Measurements from ENCODE around the gene RBBP5.
"Not testable (repeated sequence)": the region's sequence is repeated elsewhere in the genome, so short reads cannot be mapped to it uniquely, and the experiment has no call there.

Gene RBBP5, protein sequence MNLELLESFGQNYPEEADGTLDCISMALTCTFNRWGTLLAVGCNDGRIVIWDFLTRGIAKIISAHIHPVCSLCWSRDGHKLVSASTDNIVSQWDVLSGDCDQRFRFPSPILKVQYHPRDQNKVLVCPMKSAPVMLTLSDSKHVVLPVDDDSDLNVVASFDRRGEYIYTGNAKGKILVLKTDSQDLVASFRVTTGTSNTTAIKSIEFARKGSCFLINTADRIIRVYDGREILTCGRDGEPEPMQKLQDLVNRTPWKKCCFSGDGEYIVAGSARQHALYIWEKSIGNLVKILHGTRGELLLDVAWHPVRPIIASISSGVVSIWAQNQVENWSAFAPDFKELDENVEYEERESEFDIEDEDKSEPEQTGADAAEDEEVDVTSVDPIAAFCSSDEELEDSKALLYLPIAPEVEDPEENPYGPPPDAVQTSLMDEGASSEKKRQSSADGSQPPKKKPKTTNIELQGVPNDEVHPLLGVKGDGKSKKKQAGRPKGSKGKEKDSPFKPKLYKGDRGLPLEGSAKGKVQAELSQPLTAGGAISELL

GRCh38 chr1:205121660-205122488 is at the start of gene RBBP5:
Gene RBBP5, minus strand, starts transcription at chr1:205121978. Its CDS starts 105 bp downstream, at chr1:205121873.
- DNase-seq (ENCODE audit: low read depth in 2 of 2): peak; percentile 89 to 92

- DNase-seq (ENCODE audit: low read depth in 2 of 2): no peak
These were observed 49.6 kb upstream of the RBBP5 start for GRCh38 chr1:205171369-205171768.

DNA sequence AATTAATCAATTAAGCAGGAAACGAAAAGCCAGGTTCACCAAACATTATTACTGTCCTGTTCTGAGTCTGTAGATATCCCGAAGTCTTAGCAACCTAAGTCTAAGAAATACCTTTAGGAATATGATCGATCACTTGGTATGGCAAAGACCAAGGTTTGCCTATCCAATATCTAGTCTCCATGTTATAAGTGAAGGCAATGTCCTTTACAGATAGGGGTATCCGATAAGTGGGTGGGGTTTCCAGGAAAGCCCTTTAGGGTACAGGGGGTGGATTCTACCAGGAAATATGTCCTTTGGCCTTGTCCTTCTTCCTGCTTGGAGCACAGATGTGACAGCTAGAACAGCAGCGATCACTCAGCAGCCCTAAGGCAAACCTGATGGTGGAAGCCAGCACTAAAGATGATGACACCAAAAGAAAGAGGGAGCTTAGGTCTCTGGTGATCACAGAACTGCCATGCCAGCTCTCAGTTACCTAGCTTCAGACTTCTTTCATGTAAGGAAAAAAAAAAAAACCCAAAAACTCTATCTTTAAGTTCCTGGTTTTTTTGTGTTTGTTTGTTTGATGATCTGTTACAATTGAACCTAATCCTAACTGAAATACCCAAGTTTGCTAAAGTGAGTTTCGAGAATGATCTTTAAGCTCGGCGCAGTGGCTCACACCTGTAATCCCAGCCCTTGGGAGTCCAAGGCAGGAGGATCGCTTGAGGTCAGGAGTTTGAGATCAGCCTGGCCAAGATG is 48.9 kb upstream of the RBBP5 start:
- DNase-seq (ENCODE audit: low read depth in 2 of 2): no peak

GRCh38 chr1:205169248-205169647 is 47.5 kb upstream of the RBBP5 start:
- no peak for DNase-seq (ENCODE audit: low read depth in 2 of 2)

- no peak for DNase-seq (ENCODE audit: low read depth in 2 of 2)
These were observed 46.5 kb upstream of the RBBP5 start for GRCh38 chr1:205168291-205168690.

GRCh38 chr1:205162301-205162700 is 40.5 kb upstream of the RBBP5 start:
- no peak for DNase-seq (ENCODE audit: low read depth in 2 of 2)

- no peak for DNase-seq (ENCODE audit: low read depth in 2 of 2)
These were observed 39.3 kb upstream of the RBBP5 start for GRCh38 chr1:205161076-205161475.

GRCh38 chr1:205158048-205158616 is 36.4 kb upstream of the RBBP5 start:
- DNase-seq (ENCODE audit: low read depth in 2 of 2): no peak

GRCh38 chr1:205155665-205156377 is 34.0 kb upstream of the RBBP5 start:
- DNase-seq (ENCODE audit: low read depth in 2 of 2): not testable (repeated sequence)

GRCh38 chr1:205152505-205152904 is 30.7 kb upstream of the RBBP5 start:
- DNase-seq (ENCODE audit: low read depth in 2 of 2): no peak

- DNase-seq (ENCODE audit: low read depth in 2 of 2): no peak
These were observed 29.1 kb upstream of the RBBP5 start for GRCh38 chr1:205150651-205151428.

- DNase-seq (ENCODE audit: low read depth in 2 of 2): no peak
These were observed 25.5 kb upstream of the RBBP5 start for GRCh38 chr1:205147191-205147835.

DNA sequence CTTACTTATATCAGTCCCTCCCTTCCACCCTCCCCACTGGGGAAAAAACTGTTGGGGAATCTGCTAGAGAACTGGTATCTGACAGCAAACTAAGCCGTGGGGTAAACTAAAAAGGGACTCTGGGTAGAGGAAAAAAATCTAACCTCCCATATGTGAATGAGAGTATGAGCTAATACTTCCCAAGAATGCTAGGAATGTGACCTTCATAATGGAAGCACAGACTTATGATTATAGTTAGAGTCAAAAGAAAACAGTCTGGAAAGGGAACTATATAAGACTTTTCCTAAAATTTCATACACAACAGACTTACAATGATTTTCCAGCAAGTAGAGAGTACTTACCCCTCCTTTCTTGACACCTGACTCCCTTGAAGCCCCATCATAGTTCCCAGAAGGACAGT is 23.0 kb upstream of the RBBP5 start:
- DNase-seq (ENCODE audit: low read depth in 2 of 2): no peak

DNA sequence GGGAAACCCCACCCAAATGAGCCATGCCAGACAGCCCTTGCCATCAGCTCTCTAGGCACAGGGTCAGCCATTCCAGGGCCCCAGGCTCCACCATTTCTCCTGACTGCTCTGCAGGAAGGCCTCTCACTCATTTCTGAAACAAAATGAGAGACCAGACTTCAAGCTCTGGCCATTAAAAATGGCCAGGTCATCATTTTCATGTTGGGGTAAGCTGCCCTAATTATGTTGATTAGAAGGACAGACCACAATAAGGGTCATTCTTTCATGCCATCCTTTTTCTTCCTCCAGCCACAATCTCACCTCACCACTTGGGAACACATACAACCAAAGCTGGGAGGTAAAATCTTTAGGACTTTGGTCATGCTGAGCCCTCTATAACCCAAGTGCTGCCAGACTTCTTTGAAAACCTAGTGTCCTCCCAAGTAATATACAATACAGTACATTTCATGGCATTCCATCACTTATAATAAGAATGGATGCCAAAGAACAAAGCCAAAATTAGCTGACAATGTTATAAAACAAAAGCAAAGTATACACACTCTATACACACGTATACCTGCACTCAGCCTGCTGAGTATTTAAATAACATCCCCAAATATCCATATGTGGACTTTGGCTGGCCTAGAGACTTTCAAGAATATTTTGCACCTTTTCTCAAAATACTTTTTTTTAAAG is 22.4 kb upstream of the RBBP5 start:
- DNase-seq (ENCODE audit: low read depth in 2 of 2): no peak

DNA sequence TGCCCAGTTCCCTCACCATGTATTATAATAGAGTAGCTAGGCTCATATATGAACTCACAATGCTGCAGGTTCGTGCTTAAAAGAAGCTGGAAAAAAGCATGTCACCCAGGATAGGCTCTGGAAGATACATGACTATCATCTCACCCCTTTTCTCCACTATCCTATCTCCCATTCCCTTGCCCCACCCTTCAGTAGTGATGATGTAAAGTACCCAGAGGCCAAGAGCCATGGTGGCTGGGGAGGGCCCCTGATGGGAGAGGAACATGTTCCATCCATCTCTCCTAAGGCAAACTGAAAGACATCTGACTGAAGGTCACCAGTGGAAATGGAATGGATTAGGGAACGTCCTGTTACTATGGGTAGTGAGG is 20.3 kb upstream of the RBBP5 start:
- no peak for DNase-seq (ENCODE audit: low read depth in 2 of 2)

DNA sequence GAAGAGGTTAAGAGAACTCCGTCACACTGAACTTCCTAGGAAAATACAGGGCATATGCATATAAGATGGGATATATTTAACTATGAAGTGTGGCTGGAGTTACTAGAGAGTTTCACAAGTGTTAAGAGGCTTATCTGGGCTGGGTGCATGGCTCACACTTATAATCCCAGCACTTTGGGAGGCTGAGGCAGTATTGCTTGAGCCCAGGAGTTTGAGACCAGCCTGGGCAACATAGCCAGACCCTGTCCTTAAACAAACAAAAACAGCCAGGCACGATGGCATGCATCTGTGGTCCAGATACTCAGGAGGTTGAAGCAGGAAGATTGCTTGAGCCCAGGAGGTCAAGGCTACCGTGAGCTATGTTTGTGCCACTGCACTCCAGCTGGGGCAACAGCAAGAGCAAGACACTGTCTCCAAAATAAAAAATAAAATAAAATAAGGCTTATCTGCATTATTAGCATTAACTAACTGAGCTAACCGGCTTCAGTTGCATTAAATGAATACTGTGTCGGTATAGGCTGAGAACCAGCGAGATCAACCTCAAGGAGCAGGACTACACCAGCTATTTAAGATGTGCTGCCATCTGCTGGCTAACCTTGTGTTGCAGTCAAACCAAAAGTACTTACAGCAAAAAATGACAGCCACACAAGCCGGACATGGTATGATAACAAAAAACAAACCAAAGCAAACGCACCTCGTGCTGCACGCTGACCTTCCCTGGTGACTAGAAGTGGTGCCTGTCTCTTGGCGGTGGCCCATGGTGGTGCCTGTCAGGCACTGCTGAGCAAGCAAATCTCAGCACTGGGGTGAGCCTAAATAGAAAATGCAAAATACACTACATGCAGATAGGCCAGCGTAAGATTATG is 19.7 kb upstream of the RBBP5 start:
- peak; percentile 34 to 40 for DNase-seq (ENCODE audit: low read depth in 2 of 2)

- no peak for DNase-seq (ENCODE audit: low read depth in 2 of 2)
These were observed 18.3 kb upstream of the RBBP5 start for GRCh38 chr1:205140113-205140512.

DNA sequence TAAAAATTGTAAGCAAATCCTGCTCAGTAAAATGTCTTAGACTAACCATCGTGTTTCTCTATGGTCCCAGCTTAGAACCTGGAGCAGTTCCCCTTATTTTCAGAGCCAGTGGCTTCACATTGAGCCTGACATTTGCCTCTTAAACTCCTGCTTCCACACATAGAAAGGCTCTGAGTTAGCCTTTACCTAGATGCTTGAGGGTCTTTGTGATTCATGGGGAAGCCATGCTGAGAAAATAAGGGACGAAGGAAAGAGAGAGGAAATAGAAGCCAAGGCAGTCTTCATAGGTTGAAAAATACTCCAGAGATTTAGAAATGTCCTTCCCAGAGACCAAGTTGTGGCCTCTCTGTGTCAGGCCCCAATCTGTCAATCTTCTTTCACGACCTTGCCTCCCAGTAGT is 16.1 kb upstream of the RBBP5 start:
- DNase-seq (ENCODE audit: low read depth in 2 of 2): no peak

Data from stimulated activated CD8-positive, alpha-beta memory T cell treated with anti-CD3 and anti-CD28 coated beads, Interleukin-15, amount 100 ng/mL, for 48 hours (primary cell).